H9 (cell line): ENCODE measurements around the gene THAP11. TPM values are rescaled to one million over a fixed set of nuclear protein-coding genes. Genes with fewer than 3 reads are reported as not detected.

Source experiments
- DNase-seq: peaks from one replicate; pipeline ENCODE4 v3.0.0-alpha.2; 2017
- H2AFZ ChIP-seq: one replicate; pipeline ENCODE4 v1.6.1; 2013; ENCODE audit warnings: mild to moderate bottlenecking, low read length, control low read depth, moderate library complexity
- H2AK5ac ChIP-seq: 2 replicates; pipeline ENCODE4 v1.6.1; 2013; ENCODE audit warnings: low read length, control low read depth, mixed read lengths; ENCODE audit not compliant: insufficient read length
- H2BK120ac ChIP-seq: one replicate; pipeline ENCODE4 v1.6.1; 2013; ENCODE audit warnings: low read depth, mild to moderate bottlenecking, low read length, control low read depth, inconsistent platforms; ENCODE audit not compliant: poor library complexity, severe bottlenecking
- H2BK12ac ChIP-seq: 2 replicates; pipeline ENCODE4 v1.6.1; 2013; ENCODE audit warnings: low read length, control low read depth, mixed read lengths, low read depth; ENCODE audit not compliant: insufficient read length
- H2BK15ac ChIP-seq: 2 replicates; pipeline ENCODE4 v1.6.1; 2013; ENCODE audit warnings: low read depth, low read length, control low read depth
- H2BK20ac ChIP-seq: one replicate; pipeline ENCODE4 v1.6.1; 2013; ENCODE audit warnings: low read depth, mild to moderate bottlenecking, low read length, control low read depth, inconsistent platforms; ENCODE audit not compliant: poor library complexity, severe bottlenecking
- H2BK5ac ChIP-seq: 2 replicates; pipeline ENCODE4 v1.6.1; 2013; ENCODE audit warnings: low read length, control low read depth, mixed read lengths; ENCODE audit not compliant: insufficient read length
- H3K14ac ChIP-seq: 2 replicates; pipeline ENCODE4 v1.6.1; 2013; ENCODE audit warnings: low read length, control low read depth; ENCODE audit not compliant: insufficient read depth
- H3K18ac ChIP-seq: 2 replicates; pipeline ENCODE4 v1.6.1; 2013; ENCODE audit warnings: low read depth, mild to moderate bottlenecking, mixed read lengths, low read length, control low read depth; ENCODE audit not compliant: insufficient read length
- H3K23ac ChIP-seq: 2 replicates; pipeline ENCODE4 v1.6.1; 2013; ENCODE audit warnings: low read length, control low read depth, mixed read lengths, low read depth; ENCODE audit not compliant: insufficient read length
- H3K23me2 ChIP-seq: 2 replicates; pipeline ENCODE4 v1.6.1; 2013; ENCODE audit warnings: low read depth, mild to moderate bottlenecking, mixed read lengths, low read length, control low read depth; ENCODE audit not compliant: insufficient read length, poor library complexity, severe bottlenecking
- H3K27ac ChIP-seq: 2 replicates; pipeline ENCODE4 v1.5.1; 2013; ENCODE audit warnings: low read length, control low read depth, mixed read lengths, low read depth; ENCODE audit not compliant: insufficient read length
- H3K27me3 ChIP-seq: 2 replicates; pipeline ENCODE4 v1.6.1; 2013; ENCODE audit warnings: low read length, control low read depth, inconsistent platforms; ENCODE audit not compliant: insufficient read depth
- H3K4ac ChIP-seq: 2 replicates; pipeline ENCODE4 v1.6.1; 2013; ENCODE audit warnings: low read depth, mild to moderate bottlenecking, control low read depth, inconsistent platforms, low read length, moderate library complexity
- H3K4me1 ChIP-seq: 2 replicates; pipeline ENCODE4 v1.6.1; 2013; ENCODE audit warnings: low read length, control low read depth, inconsistent platforms; ENCODE audit not compliant: insufficient read depth
- H3K4me2 ChIP-seq: 2 replicates; pipeline ENCODE4 v1.6.1; 2013; ENCODE audit warnings: low read length, control low read depth, mixed read lengths; ENCODE audit not compliant: insufficient read length, insufficient read depth
- H3K56ac ChIP-seq: 2 replicates; pipeline ENCODE4 v1.6.1; 2013; ENCODE audit warnings: low read depth, mild to moderate bottlenecking, mixed read lengths, low read length, control low read depth; ENCODE audit not compliant: insufficient read length
- H3K79me1 ChIP-seq: 2 replicates; pipeline ENCODE4 v1.6.1; 2013; ENCODE audit warnings: low read depth, mild to moderate bottlenecking, moderate library complexity, low read length, control low read depth, inconsistent platforms; ENCODE audit not compliant: insufficient read depth, poor library complexity, severe bottlenecking
- H3K79me2 ChIP-seq: 2 replicates; pipeline ENCODE4 v1.6.1; 2013; ENCODE audit warnings: low read length, control low read depth, inconsistent platforms; ENCODE audit not compliant: insufficient read depth
- H3K9ac ChIP-seq: 2 replicates; pipeline ENCODE4 v1.6.1; 2013; ENCODE audit warnings: low read length, control low read depth, mixed read lengths; ENCODE audit not compliant: insufficient read length; ENCODE audit errors: extremely low read depth
- H3K9me3 ChIP-seq: one replicate; pipeline ENCODE4 v1.6.1; 2013; ENCODE audit warnings: low read depth, low read length, inconsistent platforms; ENCODE audit not compliant: control insufficient read depth
- H3T11ph ChIP-seq: one replicate; pipeline ENCODE4 v1.6.1; 2013; ENCODE audit warnings: mild to moderate bottlenecking, low read length, control low read depth, inconsistent platforms
- H4K20me1 ChIP-seq: one replicate; pipeline ENCODE4 v1.6.1; 2013; ENCODE audit not compliant: control insufficient read depth, insufficient read length, insufficient read depth
- H4K5ac ChIP-seq: 2 replicates; pipeline ENCODE4 v1.6.1; 2013; ENCODE audit warnings: low read depth, mild to moderate bottlenecking, mixed read lengths, low read length, control low read depth; ENCODE audit not compliant: insufficient read length
- H4K8ac ChIP-seq: replicated peaks from 2 replicates; pipeline ENCODE4 v1.6.1; 2013; ENCODE audit warnings: low read length, control low read depth, mixed read lengths, low read depth; ENCODE audit not compliant: insufficient read length
- H4K91ac ChIP-seq: 2 replicates; pipeline ENCODE4 v1.6.1; 2013; ENCODE audit warnings: low read depth, mild to moderate bottlenecking, moderate library complexity, mixed read lengths, low read length, control low read depth; ENCODE audit not compliant: insufficient read length
- H3K27ac Mint-ChIP-seq, 3 experiments: 2 replicates in 2 of 3; 3 replicates in 1 of 3; pipeline ENCODE4 v1.8.0; 2020 to 2021; ENCODE audit warnings: mixed read lengths in 3 of 3, mild to moderate bottlenecking in 1 of 3, moderate library complexity in 1 of 3
- H3K27me3 Mint-ChIP-seq: 2 replicates; pipeline ENCODE4 v1.8.0; 2021; ENCODE audit warnings: low read depth, mild to moderate bottlenecking, moderate library complexity, mixed read lengths
- H3K36me3 Mint-ChIP-seq, 3 experiments: 2 replicates in 2 of 3; 3 replicates in 1 of 3; pipeline ENCODE4 v1.8.0; 2020 to 2021; ENCODE audit warnings: low read depth in 3 of 3, mixed read lengths in 3 of 3; ENCODE audit not compliant: insufficient read depth in 1 of 3
- H3K4me1 Mint-ChIP-seq, 2 experiments: 2 replicates each; pipeline ENCODE4 v1.8.0; 2020; ENCODE audit warnings: mixed read lengths in 2 of 2
- H3K4me3 Mint-ChIP-seq, 2 experiments: 2 replicates in 1 of 2; 3 replicates in 1 of 2; pipeline ENCODE4 v1.8.0; 2020 to 2021; ENCODE audit warnings: mild to moderate bottlenecking in 2 of 2, mixed read lengths in 2 of 2, moderate library complexity in 1 of 2
- H3K9me3 Mint-ChIP-seq, 2 experiments: 2 replicates in 1 of 2; 3 replicates in 1 of 2; pipeline ENCODE4 v1.8.0; 2020; ENCODE audit warnings: mild to moderate bottlenecking in 2 of 2, mixed read lengths in 2 of 2, moderate library complexity in 1 of 2
- WGBS: extraction: QIAGEN DNeasy Blood & Tissue Kit; methylation state at CpG from one replicate; pipeline ENCODE4 v1.1.7; 2013; ENCODE audit warnings: missing lambda C conversion rate, low lambda C conversion rate, mixed read lengths; ENCODE audit not compliant: insufficient read length; ENCODE audit errors: extremely low coverage; 5-methylcytosine and 5-hydroxymethylcytosine counted together
- total RNA-seq: library from RNA; stranded (reverse); gene quantifications from 2 replicates; pipeline ENCODE4 v1.2.1, GENCODE V29; 2021
- TF ChIP-seq, protein P1 (sequence below): fragments of 200-600 bp; sonication (generic); conservative IDR thresholded peaks from 3 replicates; pipeline ENCODE4 v1.8.0; 2021; ENCODE audit warnings: antibody characterized with exemption, mild to moderate bottlenecking

The THAP11 gene
- total RNA-seq, 1 experiment from 2014 or later = 48.9 TPM

DNA sequence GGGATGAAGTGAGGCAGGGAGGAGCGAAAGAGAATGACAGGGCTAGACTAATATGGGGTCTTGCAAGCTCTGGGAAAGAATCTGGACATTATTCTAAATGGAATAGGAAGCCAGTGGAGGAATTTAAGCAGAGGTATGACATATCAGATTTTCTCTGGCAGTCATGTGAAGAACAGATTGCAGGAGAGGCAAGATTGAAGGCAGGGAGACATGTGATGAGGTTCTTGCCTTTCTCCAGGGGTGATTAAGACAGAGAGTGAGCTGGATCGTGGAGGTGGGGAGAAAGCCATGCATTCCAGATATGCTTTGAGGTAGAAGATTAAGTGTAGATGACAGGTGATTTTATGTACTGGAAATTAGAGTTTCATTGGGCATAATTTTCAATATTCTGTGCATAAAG lies 4.3 kb upstream of the THAP11 start:
- no peak overlapping the region for H2BK120ac ChIP-seq
- DNase-seq = no peak
- no peaks in the 10 kb centered on the region; a peak in 1 of 7 replicates for H3K36me3 Mint-ChIP-seq
- H4K20me1 ChIP-seq = no peaks in the 10 kb centered on the region
- no peak overlapping the region for H3K56ac ChIP-seq
- H3K9ac ChIP-seq = no peak overlapping the region
- H2AK5ac ChIP-seq = no peak overlapping the region
- H3K4me1 Mint-ChIP-seq = peaks cover 10 to 16% of the 10 kb centered on the region in 2 experiments
- H4K8ac ChIP-seq = no peak overlapping the region
- no peaks in the 10 kb centered on the region; the same call in 1 of the 2 replicates for H3K4me1 ChIP-seq
- no peak overlapping the region for H2BK5ac ChIP-seq
- H3K27ac Mint-ChIP-seq = peak overlapping the region in 1 of 3 experiments; percentile 6; a peak in 1 of 7 replicates
- no peak overlapping the region for H2BK15ac ChIP-seq
- H4K91ac ChIP-seq = no peak overlapping the region
- H2BK20ac ChIP-seq = no peak overlapping the region
- H3K27me3 Mint-ChIP-seq = peaks cover 3% of the 10 kb centered on the region
- WGBS = no CpG with 5 or more reads among the region's 2 CpGs
- no peak overlapping the region for H3K14ac ChIP-seq
- no peaks in the 10 kb centered on the region for H3K79me2 ChIP-seq
- H3K9me3 Mint-ChIP-seq = no peaks in the 10 kb centered on the region
- H3K4ac ChIP-seq = no peak overlapping the region
- no peak overlapping the region for H2AFZ ChIP-seq
- no peaks in the 10 kb centered on the region for H3K27me3 ChIP-seq
- no peak overlapping the region for H4K5ac ChIP-seq
- TF ChIP-seq, protein P1, sequence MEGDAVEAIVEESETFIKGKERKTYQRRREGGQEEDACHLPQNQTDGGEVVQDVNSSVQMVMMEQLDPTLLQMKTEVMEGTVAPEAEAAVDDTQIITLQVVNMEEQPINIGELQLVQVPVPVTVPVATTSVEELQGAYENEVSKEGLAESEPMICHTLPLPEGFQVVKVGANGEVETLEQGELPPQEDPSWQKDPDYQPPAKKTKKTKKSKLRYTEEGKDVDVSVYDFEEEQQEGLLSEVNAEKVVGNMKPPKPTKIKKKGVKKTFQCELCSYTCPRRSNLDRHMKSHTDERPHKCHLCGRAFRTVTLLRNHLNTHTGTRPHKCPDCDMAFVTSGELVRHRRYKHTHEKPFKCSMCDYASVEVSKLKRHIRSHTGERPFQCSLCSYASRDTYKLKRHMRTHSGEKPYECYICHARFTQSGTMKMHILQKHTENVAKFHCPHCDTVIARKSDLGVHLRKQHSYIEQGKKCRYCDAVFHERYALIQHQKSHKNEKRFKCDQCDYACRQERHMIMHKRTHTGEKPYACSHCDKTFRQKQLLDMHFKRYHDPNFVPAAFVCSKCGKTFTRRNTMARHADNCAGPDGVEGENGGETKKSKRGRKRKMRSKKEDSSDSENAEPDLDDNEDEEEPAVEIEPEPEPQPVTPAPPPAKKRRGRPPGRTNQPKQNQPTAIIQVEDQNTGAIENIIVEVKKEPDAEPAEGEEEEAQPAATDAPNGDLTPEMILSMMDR = no peak
- no peaks in the 10 kb centered on the region for H3K79me1 ChIP-seq
- peaks cover 5% of the 10 kb centered on the region for H3K23me2 ChIP-seq
- no peak overlapping the region for H3K23ac ChIP-seq
- H3K9me3 ChIP-seq = no peaks in the 10 kb centered on the region
- no peak overlapping the region for H2BK12ac ChIP-seq
- H3K4me2 ChIP-seq = no peak overlapping the region
- H3T11ph ChIP-seq = no peak overlapping the region
- no peak overlapping the region for H3K18ac ChIP-seq
- no peak overlapping the region for H3K27ac ChIP-seq
- no peak overlapping the region for H3K4me3 Mint-ChIP-seq
